Measurements from ENCODE around the gene UBB.

Gene UBB

GRCh38 chr17:16419074-16419928 lies 38.4 kb downstream of the UBB start:
- DNase-seq: no peak

GRCh38 chr17:16419929-16420271 lies 39.0 kb downstream of the UBB start:
- no peak for DNase-seq

GRCh38 chr17:16422416-16422815 lies 41.5 kb downstream of the UBB start:
- DNase-seq: no peak

- no peak for DNase-seq
These were observed 42.5 kb downstream of the UBB start for GRCh38 chr17:16423226-16423872.

- DNase-seq: no peak
These were observed 44.3 kb downstream of the UBB start for GRCh38 chr17:16425202-16425601.

- no peak for DNase-seq
These were observed 45.1 kb downstream of the UBB start for GRCh38 chr17:16425698-16426659.

GRCh38 chr17:16427020-16427419 lies 46.1 kb downstream of the UBB start:
- DNase-seq: no peak

- no peak for DNase-seq
These were observed 47.4 kb downstream of the UBB start for GRCh38 chr17:16428098-16428882.

GRCh38 chr17:16429083-16429482 lies 48.2 kb downstream of the UBB start:
- no peak for DNase-seq

- DNase-seq: no peak
These were observed 49.8 kb downstream of the UBB start for GRCh38 chr17:16430650-16431049.

- no peak for DNase-seq
These were observed 51.1 kb downstream of the UBB start for GRCh38 chr17:16432017-16432416.

All from KG1 (cell line).